H1 (cell line): ENCODE measurements around the gene AGBL4. TPM values are rescaled to one million over a fixed set of nuclear protein-coding genes. Genes with fewer than 3 reads are reported as not detected.

ENCODE experiments used
- ATF3 ChIP-seq: IDR thresholded peaks from 2 replicates; pipeline ENCODE4 v1.6.1; 2011; ENCODE audit warnings: low read depth, mild to moderate bottlenecking, low read length; ENCODE audit not compliant: insufficient read depth
- CTBP2 ChIP-seq: IDR thresholded peaks from 2 replicates; pipeline ENCODE4 v1.7.0; 2011; ENCODE audit warnings: borderline replicate concordance, mild to moderate bottlenecking, moderate library complexity, mixed read lengths, low read length; ENCODE audit not compliant: insufficient read depth, insufficient read length
- YY1 ChIP-seq: IDR thresholded peaks from 2 replicates; pipeline ENCODE4 v1.6.1; 2011; ENCODE audit warnings: low read depth, mild to moderate bottlenecking, low read length
- polyA plus RNA-seq, 7 experiments: library from polyadenylated mRNA; depleted of rRNA in 3 of 7; stranded (reverse) in 5 of 7; unstranded in 2 of 7; fragments of >200 nt in 5 of 7; fragments of 200-250 nt in 2 of 7; gene quantifications; 1 replicate in 5 of 7; 2 replicates in 1 of 7; 4 replicates in 1 of 7; pipeline versions ENCODE4 v1.2.1 to v1.2.3, GENCODE V29; 2011 to 2013; ENCODE audit warnings: missing spikeins in 2 of 7, mixed read lengths in 2 of 7
- total RNA-seq: library from RNA; stranded (reverse); fragmentation: NEBNext Ultra II Directional; extraction: Animal tissue kit (Norgen Biotek cat#: 25700); gene quantifications from 2 replicates; pipeline ENCODE4 v1.2.1, GENCODE V29; 2021

AGBL4 gene
- total and polyA plus RNA-seq, 2 of the 8 experiments (the other 6 are each of a cell fraction or from before 2014, with no cell fraction given) = 0.41 to 0.45 TPM

- no peak for TF ChIP-seq ATF3
- no peak for TF ChIP-seq CTBP2
- TF ChIP-seq YY1 = no peak
Measured at GRCh38 chr1:48744032-48744431, 1279.7 kb downstream of the AGBL4 start (continued).
